AG10803 (cell line): ENCODE measurements around the gene C1orf21.

Experiments used
- DNase-seq: peaks from one replicate; pipeline ENCODE4 v3.0.0; 2010; ENCODE audit warnings: low read depth
- H3K4me3 ChIP-seq: 2 replicates; pipeline ENCODE4 v1.5.1; 2011; ENCODE audit warnings: mild to moderate bottlenecking, low read length, control low read depth
- TF ChIP-seq, protein P1 (sequence below): conservative IDR thresholded peaks from 2 replicates; pipeline ENCODE4 v1.5.1; 2011; ENCODE audit warnings: mild to moderate bottlenecking, low read length, control low read depth, inconsistent platforms

The C1orf21 gene

DNA sequence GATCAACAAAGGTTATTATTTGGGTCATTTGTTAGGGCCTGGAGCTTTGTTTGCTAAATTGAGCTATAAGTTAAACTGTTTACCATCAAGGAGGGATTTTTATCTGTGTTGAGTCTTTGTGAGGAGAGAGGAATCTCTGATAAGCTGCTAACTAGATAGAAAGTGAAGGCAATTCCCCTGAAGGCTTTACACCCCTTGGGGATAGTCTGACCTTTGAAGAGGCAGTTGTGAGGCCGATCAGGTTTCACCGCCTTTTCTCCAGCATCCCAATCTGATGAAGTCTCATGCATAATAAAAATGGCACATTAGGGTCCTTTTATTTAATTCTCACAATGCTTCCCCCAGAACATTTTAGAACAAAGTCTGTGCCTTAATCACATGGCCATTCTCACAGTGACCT is 21.8 kb downstream of the C1orf21 start:
- TF ChIP-seq, protein P1, sequence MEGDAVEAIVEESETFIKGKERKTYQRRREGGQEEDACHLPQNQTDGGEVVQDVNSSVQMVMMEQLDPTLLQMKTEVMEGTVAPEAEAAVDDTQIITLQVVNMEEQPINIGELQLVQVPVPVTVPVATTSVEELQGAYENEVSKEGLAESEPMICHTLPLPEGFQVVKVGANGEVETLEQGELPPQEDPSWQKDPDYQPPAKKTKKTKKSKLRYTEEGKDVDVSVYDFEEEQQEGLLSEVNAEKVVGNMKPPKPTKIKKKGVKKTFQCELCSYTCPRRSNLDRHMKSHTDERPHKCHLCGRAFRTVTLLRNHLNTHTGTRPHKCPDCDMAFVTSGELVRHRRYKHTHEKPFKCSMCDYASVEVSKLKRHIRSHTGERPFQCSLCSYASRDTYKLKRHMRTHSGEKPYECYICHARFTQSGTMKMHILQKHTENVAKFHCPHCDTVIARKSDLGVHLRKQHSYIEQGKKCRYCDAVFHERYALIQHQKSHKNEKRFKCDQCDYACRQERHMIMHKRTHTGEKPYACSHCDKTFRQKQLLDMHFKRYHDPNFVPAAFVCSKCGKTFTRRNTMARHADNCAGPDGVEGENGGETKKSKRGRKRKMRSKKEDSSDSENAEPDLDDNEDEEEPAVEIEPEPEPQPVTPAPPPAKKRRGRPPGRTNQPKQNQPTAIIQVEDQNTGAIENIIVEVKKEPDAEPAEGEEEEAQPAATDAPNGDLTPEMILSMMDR = no peak
- H3K4me3 ChIP-seq = no peak overlapping the region
- no peak for DNase-seq

DNA sequence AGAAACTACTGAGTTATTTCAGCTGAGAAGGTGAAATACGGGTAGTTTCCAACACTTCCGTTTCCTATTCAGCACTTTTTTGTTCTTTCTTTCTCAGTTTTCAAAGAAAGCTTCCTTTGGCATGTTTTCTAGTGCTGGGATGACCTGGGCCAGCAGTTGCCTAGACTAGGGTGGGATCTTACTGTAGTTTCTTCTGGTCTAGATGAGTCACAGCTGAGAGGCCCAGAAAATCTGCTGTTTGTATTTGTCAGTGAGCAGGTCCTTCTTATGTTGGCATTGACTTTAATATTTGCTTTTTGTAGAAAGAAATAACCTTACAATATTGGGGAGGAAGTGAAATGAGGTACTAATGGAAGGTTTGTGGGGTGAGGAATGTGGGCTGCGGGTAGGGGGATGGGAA is 22.2 kb downstream of the C1orf21 start:
- TF ChIP-seq, protein P1 = no peak
- no peak overlapping the region for H3K4me3 ChIP-seq
- no peak for DNase-seq

- TF ChIP-seq, protein P1 = no peak
- DNase-seq = no peak
- no peak overlapping the region for H3K4me3 ChIP-seq
Measured at GRCh38 chr1:184412472-184412871, 25.6 kb downstream of the C1orf21 start.

DNA sequence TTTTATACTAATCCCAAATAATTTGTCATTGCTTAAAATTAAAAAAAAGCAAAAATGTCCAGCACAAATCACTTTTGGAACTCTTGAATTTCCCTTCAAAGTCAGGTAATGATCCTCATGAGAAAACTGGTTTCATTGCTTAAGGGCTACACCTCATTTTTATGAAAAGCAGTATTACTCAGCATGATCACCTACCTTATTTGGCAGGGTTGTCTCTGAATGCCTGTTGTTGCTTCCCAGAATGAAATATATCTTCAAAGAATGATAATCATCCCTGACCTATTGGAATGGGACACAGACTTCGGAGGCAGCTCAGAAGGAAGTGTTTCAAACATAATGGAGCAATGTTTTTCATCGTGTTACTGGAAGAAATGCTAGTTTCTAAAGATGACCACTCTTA is 29.7 kb downstream of the C1orf21 start:
- DNase-seq = no peak
- TF ChIP-seq, protein P1 = no peak
- H3K4me3 ChIP-seq = no peak overlapping the region

GRCh38 chr1:184416946-184417345 is 30.1 kb downstream of the C1orf21 start:
- no peak for DNase-seq
- no peak overlapping the region for H3K4me3 ChIP-seq
- TF ChIP-seq, protein P1 = no peak

DNA sequence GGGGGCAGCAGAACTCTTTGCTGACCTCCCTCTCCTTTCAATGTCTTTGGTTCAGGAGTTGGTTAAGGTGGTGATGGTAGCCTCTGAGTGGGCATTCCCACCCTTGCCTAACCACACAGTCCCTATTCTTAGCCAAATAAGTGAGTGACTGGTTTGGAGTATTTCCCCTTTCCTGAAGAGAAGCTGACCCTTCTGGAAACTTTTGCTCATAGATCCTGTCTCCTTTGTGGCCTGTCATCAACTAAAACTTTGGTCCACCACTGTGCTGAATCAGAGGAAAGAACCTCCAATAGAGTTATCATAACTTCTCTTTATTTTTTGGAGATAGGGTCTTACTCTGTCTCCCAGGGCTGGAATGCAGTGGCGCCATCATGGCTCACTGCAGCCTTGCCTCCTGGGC is 31.1 kb downstream of the C1orf21 start:
- DNase-seq = no peak
- H3K4me3 ChIP-seq = no peak overlapping the region
- TF ChIP-seq, protein P1 = no peak

GRCh38 chr1:184418652-184419349 is 32.0 kb downstream of the C1orf21 start:
- H3K4me3 ChIP-seq = no peak overlapping the region
- DNase-seq = no peak
- TF ChIP-seq, protein P1 = no peak
